OCI-LY1 (cell line): ENCODE results near the gene TMEM30A.

Experiments
- H2AFZ ChIP-seq: fragments of 200-600 bp; sonication (generic), shearing (Covaris generic); 2 replicates; pipeline ENCODE4 v1.6.0; 2014; ENCODE audit warnings: antibody characterized with exemption, mild to moderate bottlenecking, low read length
- H3F3A ChIP-seq: fragments of 200-600 bp; sonication (generic), shearing (Covaris generic); 2 replicates; pipeline ENCODE4 v1.6.0; 2014; ENCODE audit warnings: mild to moderate bottlenecking, antibody characterized with exemption, low read length, moderate library complexity; ENCODE audit not compliant: insufficient read depth
- H3K27ac ChIP-seq: fragments of 200-600 bp; sonication (generic); 2 replicates; pipeline ENCODE4 v1.5.1; 2014; ENCODE audit warnings: low read length, mixed run types, mild to moderate bottlenecking, low read depth; ENCODE audit not compliant: poor library complexity, severe bottlenecking
- H3K27me3 ChIP-seq: fragments of 200-600 bp; sonication (generic); 2 replicates; pipeline ENCODE4 v1.6.0; 2014; ENCODE audit warnings: antibody characterized with exemption, mild to moderate bottlenecking, low read length, moderate library complexity; ENCODE audit not compliant: insufficient read depth
- H3K36me3 ChIP-seq: fragments of 200-600 bp; sonication (generic); 2 replicates; pipeline ENCODE4 v1.6.1; 2014; ENCODE audit warnings: mild to moderate bottlenecking, antibody characterized with exemption, low read length, moderate library complexity, mixed read lengths; ENCODE audit not compliant: insufficient read depth
- H3K4me1 ChIP-seq: fragments of 200-600 bp; sonication (generic); 2 replicates; pipeline ENCODE4 v1.5.1; 2014; ENCODE audit warnings: mild to moderate bottlenecking, low read length, moderate library complexity; ENCODE audit not compliant: insufficient read depth, severe bottlenecking
- H3K4me2 ChIP-seq: fragments of 200-600 bp; sonication (generic), shearing (Covaris generic); 2 replicates; pipeline ENCODE4 v1.6.1; 2014; ENCODE audit warnings: low read length
- H3K4me3 ChIP-seq: fragments of 200-600 bp; sonication (generic); 2 replicates; pipeline ENCODE4 v1.5.1; 2014; ENCODE audit warnings: low read length, low read depth, mild to moderate bottlenecking, mixed read lengths; ENCODE audit not compliant: poor library complexity, severe bottlenecking
- H3K79me2 ChIP-seq: fragments of 200-600 bp; shearing (Covaris generic); 2 replicates; pipeline ENCODE4 v1.6.1; 2016; ENCODE audit warnings: mixed run types, low read length, mixed read lengths; ENCODE audit not compliant: insufficient read depth
- H3K9ac ChIP-seq: fragments of 200-600 bp; sonication (generic), shearing (Covaris generic); 2 replicates; pipeline ENCODE4 v1.6.1; 2014; ENCODE audit warnings: mild to moderate bottlenecking, low read length, mixed read lengths
- H3K9me2 ChIP-seq: fragments of 200-600 bp; sonication (generic), shearing (Covaris generic); 2 replicates; pipeline ENCODE4 v1.6.1; 2014; ENCODE audit warnings: low read depth, mild to moderate bottlenecking, low read length, mixed read lengths
- H3K9me3 ChIP-seq: fragments of 200-600 bp; shearing (Covaris generic); 2 replicates; pipeline ENCODE4 v1.6.1; 2014; ENCODE audit warnings: low read length, mixed read lengths
- H4K20me1 ChIP-seq: fragments of 200-600 bp; sonication (generic), shearing (Covaris generic); 2 replicates; pipeline ENCODE4 v1.6.0; 2016; ENCODE audit warnings: mild to moderate bottlenecking, low read length; ENCODE audit not compliant: insufficient read depth
- CTCF ChIP-seq: fragments of 200-600 bp; sonication (generic), shearing (Covaris generic); IDR thresholded peaks from 2 replicates; pipeline ENCODE4 v1.5.1; 2017; ENCODE audit warnings: mild to moderate bottlenecking, antibody characterized with exemption, low read length, moderate library complexity, mixed read lengths
- EZH2 ChIP-seq: fragments of 200-600 bp; sonication (generic), shearing (Covaris generic); IDR thresholded peaks from 2 replicates; pipeline ENCODE4 v1.8.0; 2017; ENCODE audit warnings: borderline replicate concordance, mixed run types, mild to moderate bottlenecking, antibody characterized with exemption, low read length, moderate library complexity, mixed read lengths

TMEM30A gene

GRCh38 chr6:75249837-75250236, 34.8 kb downstream of the TMEM30A start:
- H3K27me3 ChIP-seq = 0 out of 2 replicates have a peak, but pooled peaks cover 3% of the 10 kb centered on the region
- H3K27ac ChIP-seq = no peak overlapping the region
- no peaks in the 10 kb centered on the region for H3K4me1 ChIP-seq
- no peaks in the 10 kb centered on the region for H3K9me2 ChIP-seq
- no peak overlapping the region for H3K4me2 ChIP-seq
- TF ChIP-seq CTCF (no peak), EZH2 (no peak)
- no peak overlapping the region for H2AFZ ChIP-seq
- H3K9ac ChIP-seq = no peak overlapping the region
- H3F3A ChIP-seq = peaks cover 5% of the 10 kb centered on the region; the same call in 1 of the 2 replicates
- H3K9me3 ChIP-seq = no peaks in the 10 kb centered on the region
- H3K79me2 ChIP-seq = no peaks in the 10 kb centered on the region
- H4K20me1 ChIP-seq = no peaks in the 10 kb centered on the region
- peaks cover 6% of the 10 kb centered on the region; the same call in 1 of the 2 replicates for H3K36me3 ChIP-seq
- H3K4me3 ChIP-seq = no peak overlapping the region

- no peaks in the 10 kb centered on the region for H4K20me1 ChIP-seq
- peaks cover under 1% of the 10 kb centered on the region; the same call in 1 of the 2 replicates for H3K36me3 ChIP-seq
- TF ChIP-seq CTCF = no peak
- TF ChIP-seq EZH2 = no peak
- H3K27me3 ChIP-seq = 0 out of 2 replicates have a peak, but pooled peaks cover 3% of the 10 kb centered on the region
- peaks cover 19% of the 10 kb centered on the region for H3K79me2 ChIP-seq
- no peak overlapping the region for H2AFZ ChIP-seq
- H3K9ac ChIP-seq = no peak overlapping the region
- H3K27ac ChIP-seq = no peak overlapping the region
- H3K4me2 ChIP-seq = no peak overlapping the region
- peaks cover 5% of the 10 kb centered on the region; the same call in 1 of the 2 replicates for H3F3A ChIP-seq
- H3K9me2 ChIP-seq = no peaks in the 10 kb centered on the region
- no peak overlapping the region for H3K4me3 ChIP-seq
- H3K9me3 ChIP-seq = no peaks in the 10 kb centered on the region
- H3K4me1 ChIP-seq = peaks cover 17% of the 10 kb centered on the region
These were observed 38.2 kb downstream of the TMEM30A start for GRCh38 chr6:75246386-75246785.

DNA sequence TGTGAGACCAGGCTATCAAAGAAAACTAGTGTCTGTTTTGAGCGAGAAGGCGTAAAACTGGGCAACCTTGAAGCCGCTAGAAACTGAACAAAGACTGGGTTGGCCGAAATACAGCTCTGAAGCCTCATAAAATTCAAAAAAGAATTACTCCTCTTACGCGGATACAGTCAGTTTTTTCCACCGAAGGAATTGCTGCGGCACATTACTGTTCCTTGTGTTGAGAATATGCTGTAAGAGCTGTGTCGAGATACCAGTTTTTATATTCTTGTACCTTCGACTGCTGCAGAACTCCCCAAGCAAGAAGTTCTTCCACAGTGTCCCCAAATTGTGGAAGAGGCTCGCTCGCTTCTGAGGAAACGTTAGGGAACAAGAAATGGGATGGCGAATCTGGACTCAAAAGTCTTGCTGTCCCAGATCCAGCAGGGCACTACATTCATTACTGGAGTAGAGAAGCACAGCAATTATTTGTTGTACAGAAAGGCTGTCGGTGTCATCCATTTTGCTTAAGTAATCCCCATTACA, 40.5 kb downstream of the TMEM30A start:
- peaks cover 23% of the 10 kb centered on the region for H3K79me2 ChIP-seq
- H3K9me3 ChIP-seq = no peaks in the 10 kb centered on the region
- 0 out of 2 replicates have a peak, but pooled peaks cover 3% of the 10 kb centered on the region for H3K27me3 ChIP-seq
- peak overlapping the region; percentile 87 for H3K4me3 ChIP-seq
- H3K4me1 ChIP-seq = peaks cover 17% of the 10 kb centered on the region
- H3K27ac ChIP-seq = peak overlapping the region; percentile 66
- H3K9ac ChIP-seq = peak overlapping the region; percentile 65
- peaks cover 5% of the 10 kb centered on the region; the same call in 1 of the 2 replicates for H3F3A ChIP-seq
- TF ChIP-seq EZH2 (no peak), CTCF (no peak)
- H3K9me2 ChIP-seq = no peaks in the 10 kb centered on the region
- H3K36me3 ChIP-seq = peaks cover 22% of the 10 kb centered on the region
- H2AFZ ChIP-seq = peak overlapping the region; percentile 99
- no peaks in the 10 kb centered on the region for H4K20me1 ChIP-seq
- H3K4me2 ChIP-seq = peak overlapping the region; percentile 85
